ENCODE measurements around the gene RIC3.

- TF ChIP-seq CTCF (conservative IDR thresholded peaks at IDR 0.05; ENCODE audit: low read depth, low read length) (no peak), EZH2 (IDR thresholded peaks at IDR 0.05; ENCODE audit: low read length, unreplicated experiment) (no peak)
Measured at GRCh38 chr11:8102965-8103364, 65.9 kb downstream of the RIC3 start.
